ENCODE data around the gene PRKAG2.
"Not testable (repeated sequence)": the region's sequence is repeated elsewhere in the genome, so short reads cannot be mapped to it uniquely, and the experiment has no call there.

DNA sequence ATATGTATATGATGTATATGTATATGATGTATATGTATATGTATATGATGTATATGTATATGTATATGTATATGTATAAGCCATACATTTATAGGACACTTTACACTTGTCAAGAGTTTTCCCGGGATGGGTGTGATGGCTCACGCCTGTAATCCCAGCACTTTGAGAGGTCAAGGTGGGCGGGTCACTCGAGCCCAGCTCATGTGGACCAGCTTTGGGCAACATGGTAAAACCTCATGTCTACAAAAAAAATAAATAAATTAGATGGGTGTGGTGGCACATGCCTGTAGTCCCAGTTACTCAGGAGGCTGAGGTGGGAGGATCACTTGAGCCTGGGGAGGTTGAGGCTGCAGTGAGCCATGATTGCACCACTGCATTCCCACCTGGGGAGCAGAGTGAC, 2.4 kb downstream of the PRKAG2 start:
- TF ChIP-seq, protein P1, sequence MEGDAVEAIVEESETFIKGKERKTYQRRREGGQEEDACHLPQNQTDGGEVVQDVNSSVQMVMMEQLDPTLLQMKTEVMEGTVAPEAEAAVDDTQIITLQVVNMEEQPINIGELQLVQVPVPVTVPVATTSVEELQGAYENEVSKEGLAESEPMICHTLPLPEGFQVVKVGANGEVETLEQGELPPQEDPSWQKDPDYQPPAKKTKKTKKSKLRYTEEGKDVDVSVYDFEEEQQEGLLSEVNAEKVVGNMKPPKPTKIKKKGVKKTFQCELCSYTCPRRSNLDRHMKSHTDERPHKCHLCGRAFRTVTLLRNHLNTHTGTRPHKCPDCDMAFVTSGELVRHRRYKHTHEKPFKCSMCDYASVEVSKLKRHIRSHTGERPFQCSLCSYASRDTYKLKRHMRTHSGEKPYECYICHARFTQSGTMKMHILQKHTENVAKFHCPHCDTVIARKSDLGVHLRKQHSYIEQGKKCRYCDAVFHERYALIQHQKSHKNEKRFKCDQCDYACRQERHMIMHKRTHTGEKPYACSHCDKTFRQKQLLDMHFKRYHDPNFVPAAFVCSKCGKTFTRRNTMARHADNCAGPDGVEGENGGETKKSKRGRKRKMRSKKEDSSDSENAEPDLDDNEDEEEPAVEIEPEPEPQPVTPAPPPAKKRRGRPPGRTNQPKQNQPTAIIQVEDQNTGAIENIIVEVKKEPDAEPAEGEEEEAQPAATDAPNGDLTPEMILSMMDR (IDR thresholded peaks at IDR 0.05) = not testable (repeated sequence)
- TF ChIP-seq POLR2AphosphoS5 (IDR thresholded peaks at IDR 0.05); POLR2A (IDR thresholded peaks at IDR 0.05); EP300 (IDR thresholded peaks at IDR 0.05; ENCODE audit: low read depth): not testable (repeated sequence)

All from transverse colon (tissue), 4 donors.